SK-N-SH treated with all-trans-retinoic acid at 6 μM for 48 hours (cell line): ENCODE data around the gene CEMIP.

Experiments
- ATAC-seq: fragments of 200-7000 bp; cut with Tn5 transposase; 3 replicates; pipeline ENCODE4 v1.9.1; 2020; ENCODE audit warnings: mild to moderate bottlenecking, moderate library complexity
- ARNTL ChIP-seq: fragments of 450-650 bp; formaldehyde crosslinking; IDR thresholded peaks from 2 replicates; pipeline ENCODE4 v1.5.0; 2020; ENCODE audit warnings: low read depth, mild to moderate bottlenecking, moderate library complexity, borderline replicate concordance
- BACH2 ChIP-seq: fragments of 250-450 bp; sonication (Bioruptor Pico); IDR thresholded peaks from 2 replicates; pipeline ENCODE4 v1.9.0; 2021; ENCODE audit warnings: mild to moderate bottlenecking, borderline replicate concordance
- CSDC2 ChIP-seq: fragments of 250-450 bp; sonication (Bioruptor Pico); IDR thresholded peaks from 2 replicates; pipeline ENCODE4 v1.5.0; 2020; ENCODE audit warnings: mild to moderate bottlenecking, moderate library complexity
- ESRRG ChIP-seq: fragments of 250-450 bp; sonication (Bioruptor Pico); IDR thresholded peaks from 2 replicates; pipeline ENCODE4 v1.6.1; 2021; ENCODE audit warnings: mild to moderate bottlenecking
- GLIS3 ChIP-seq: fragments of 250-450 bp; sonication (Bioruptor Pico); IDR thresholded peaks from 2 replicates; pipeline ENCODE4 v1.5.0; 2020; ENCODE audit warnings: mild to moderate bottlenecking, moderate library complexity
- ISL1 ChIP-seq: fragments of 250-450 bp; sonication (Bioruptor Pico); IDR thresholded peaks from 2 replicates; pipeline ENCODE4 v2.1.2; 2022; ENCODE audit warnings: mild to moderate bottlenecking, moderate library complexity
- OSR1 ChIP-seq: fragments of 250-450 bp; sonication (Bioruptor Pico); IDR thresholded peaks from 2 replicates; pipeline ENCODE4 v1.8.0; 2022; ENCODE audit warnings: moderate library complexity, mild to moderate bottlenecking, inconsistent platforms
- PPARA ChIP-seq: fragments of 250-450 bp; sonication (Bioruptor Pico); IDR thresholded peaks from 2 replicates; pipeline ENCODE4 v1.5.0; 2020; ENCODE audit warnings: mild to moderate bottlenecking, borderline replicate concordance
- RARB ChIP-seq: fragments of 250-450 bp; sonication (Bioruptor Pico); IDR thresholded peaks from 2 replicates; pipeline ENCODE4 v1.8.0; 2021; ENCODE audit warnings: mild to moderate bottlenecking, moderate library complexity
- SNAI2 ChIP-seq: fragments of 250-450 bp; sonication (Bioruptor Pico); IDR thresholded peaks from 2 replicates; pipeline ENCODE4 v1.5.0; 2020; ENCODE audit warnings: mild to moderate bottlenecking, moderate library complexity
- TCF4 ChIP-seq: fragments of 250-450 bp; sonication (Bioruptor Pico); IDR thresholded peaks from 2 replicates; pipeline ENCODE4 v1.8.0; 2021; ENCODE audit warnings: mild to moderate bottlenecking, moderate library complexity, borderline replicate concordance
- ZC3H10 ChIP-seq: fragments of 250-450 bp; sonication (Bioruptor Pico); IDR thresholded peaks from 2 replicates; pipeline ENCODE4 v1.5.1; 2021; ENCODE audit warnings: mild to moderate bottlenecking, moderate library complexity
- ZFP3 ChIP-seq: fragments of 250-450 bp; sonication (Bioruptor Pico); IDR thresholded peaks from 2 replicates; pipeline ENCODE4 v1.5.0; 2020; ENCODE audit warnings: mild to moderate bottlenecking, moderate library complexity
- ZFP30 ChIP-seq: fragments of 450-650 bp; formaldehyde crosslinking; IDR thresholded peaks from 2 replicates; pipeline ENCODE4 v1.5.0; 2022; ENCODE audit warnings: mild to moderate bottlenecking, moderate library complexity
- ZNF565 ChIP-seq: fragments of 450-650 bp; formaldehyde crosslinking; conservative IDR thresholded peaks from 2 replicates; pipeline ENCODE4 v1.5.0; 2020; ENCODE audit warnings: low read depth, mild to moderate bottlenecking, moderate library complexity
- ZNF70 ChIP-seq: fragments of 450-650 bp; formaldehyde crosslinking; IDR thresholded peaks from 2 replicates; pipeline ENCODE4 v1.5.0; 2020; ENCODE audit warnings: mild to moderate bottlenecking, moderate library complexity
- ZNF8 ChIP-seq: fragments of 450-650 bp; formaldehyde crosslinking; IDR thresholded peaks from 2 replicates; pipeline ENCODE4 v1.5.0; 2020; ENCODE audit warnings: mild to moderate bottlenecking, moderate library complexity
- TF ChIP-seq, protein P1 (sequence below): fragments of 250-450 bp; sonication (Bioruptor Pico); IDR thresholded peaks from 2 replicates; pipeline ENCODE4 v1.8.0; 2021; ENCODE audit warnings: low read depth, mild to moderate bottlenecking, moderate library complexity, borderline replicate concordance
- TF ChIP-seq, protein P2 (sequence below): fragments of 250-450 bp; sonication (Bioruptor Pico); IDR thresholded peaks from 2 replicates; pipeline ENCODE4 v1.5.1; 2021; ENCODE audit warnings: mild to moderate bottlenecking, moderate library complexity
- TF ChIP-seq, protein P3 (sequence below): fragments of 250-450 bp; sonication (Bioruptor Pico); IDR thresholded peaks from 2 replicates; pipeline ENCODE4 v1.8.0; 2020; ENCODE audit warnings: mild to moderate bottlenecking, moderate library complexity, borderline replicate concordance
- TF ChIP-seq, protein P4 (sequence below): fragments of 250-450 bp; sonication (Bioruptor Pico); IDR thresholded peaks from 2 replicates; pipeline ENCODE4 v1.5.1; 2020; ENCODE audit warnings: low read depth, mild to moderate bottlenecking, moderate library complexity

The CEMIP gene

DNA sequence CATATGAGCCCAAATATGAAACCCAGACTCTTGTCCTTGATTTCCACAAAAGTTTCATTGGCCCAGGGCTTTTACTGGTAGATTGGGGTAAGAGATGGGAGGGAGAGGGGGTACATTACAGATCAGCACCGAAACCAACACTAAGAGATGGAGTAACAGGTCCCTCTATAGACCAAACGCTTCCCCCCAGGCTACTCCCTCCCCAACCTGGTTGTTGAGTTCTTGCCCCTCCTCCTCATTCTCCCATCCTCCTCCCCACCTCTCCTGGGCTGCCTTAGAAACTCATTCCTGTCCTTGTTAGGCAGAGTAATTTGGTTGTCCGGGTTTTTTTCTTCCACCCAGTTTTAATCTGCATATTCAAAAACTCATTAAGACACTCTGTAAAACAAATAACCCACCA, 136.3 kb downstream of the CEMIP start:
- no peak for ATAC-seq
- TF ChIP-seq ZFP3 (CRISPR knock-in tag) (no peak), ISL1 (no peak), SNAI2 (CRISPR knock-in tag) (no peak), ZNF565 (CRISPR knock-in tag) (no peak)

DNA sequence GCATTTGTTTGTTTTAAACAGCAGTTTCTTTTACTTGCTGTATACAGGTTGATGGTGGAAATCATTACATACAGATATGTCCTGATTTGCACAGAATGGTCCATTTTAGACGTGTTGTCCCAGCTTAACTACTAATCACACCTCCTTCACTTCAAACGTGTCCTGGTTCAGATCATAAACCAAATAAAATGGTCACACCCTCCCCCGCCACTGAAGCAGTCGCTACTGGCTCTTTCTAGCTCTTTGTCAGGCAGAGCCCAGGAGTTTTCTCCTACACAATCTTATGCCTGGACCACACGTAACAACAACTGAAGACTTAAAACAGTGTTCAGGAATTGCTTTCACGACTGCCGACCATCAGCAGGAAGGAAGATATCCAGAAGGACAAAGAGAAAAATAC, 136.9 kb downstream of the CEMIP start:
- ATAC-seq: no peak

DNA sequence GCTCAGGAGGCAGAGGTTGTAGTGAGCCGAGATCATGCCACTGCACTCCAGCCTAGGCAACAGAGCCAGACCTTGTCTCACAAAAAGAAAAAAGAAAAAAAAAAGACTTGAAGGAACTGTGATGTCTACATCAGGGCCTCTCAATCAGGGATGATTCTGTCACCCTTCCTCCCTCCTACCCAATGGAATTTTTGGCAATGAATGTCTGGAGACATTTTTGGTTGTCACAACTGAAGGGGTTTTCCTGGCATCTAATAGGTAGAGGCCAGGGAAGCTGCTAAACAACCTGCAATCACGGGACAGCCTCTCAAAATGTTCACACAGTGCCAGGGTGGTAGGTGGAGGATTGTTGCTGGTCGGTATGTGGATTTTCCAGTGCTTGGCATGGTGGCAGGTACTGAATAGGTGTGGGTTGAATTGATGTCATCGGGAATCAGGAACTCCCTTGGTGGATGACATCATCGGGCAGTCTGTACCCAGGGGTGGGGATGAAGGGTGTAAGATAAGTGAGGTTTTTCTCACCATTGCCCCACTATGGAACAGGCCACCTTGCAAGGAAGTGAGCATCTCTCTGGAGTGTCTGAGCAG, 139.1 kb downstream of the CEMIP start:
- TF ChIP-seq ARNTL: no peak
- TF ChIP-seq RARB: no peak
- TF ChIP-seq CSDC2 (CRISPR knock-in tag): no peak
- no peak for TF ChIP-seq ZC3H10
- TF ChIP-seq GLIS3 (CRISPR knock-in tag): no peak
- TF ChIP-seq ESRRG: no peak
- TF ChIP-seq, protein P1, sequence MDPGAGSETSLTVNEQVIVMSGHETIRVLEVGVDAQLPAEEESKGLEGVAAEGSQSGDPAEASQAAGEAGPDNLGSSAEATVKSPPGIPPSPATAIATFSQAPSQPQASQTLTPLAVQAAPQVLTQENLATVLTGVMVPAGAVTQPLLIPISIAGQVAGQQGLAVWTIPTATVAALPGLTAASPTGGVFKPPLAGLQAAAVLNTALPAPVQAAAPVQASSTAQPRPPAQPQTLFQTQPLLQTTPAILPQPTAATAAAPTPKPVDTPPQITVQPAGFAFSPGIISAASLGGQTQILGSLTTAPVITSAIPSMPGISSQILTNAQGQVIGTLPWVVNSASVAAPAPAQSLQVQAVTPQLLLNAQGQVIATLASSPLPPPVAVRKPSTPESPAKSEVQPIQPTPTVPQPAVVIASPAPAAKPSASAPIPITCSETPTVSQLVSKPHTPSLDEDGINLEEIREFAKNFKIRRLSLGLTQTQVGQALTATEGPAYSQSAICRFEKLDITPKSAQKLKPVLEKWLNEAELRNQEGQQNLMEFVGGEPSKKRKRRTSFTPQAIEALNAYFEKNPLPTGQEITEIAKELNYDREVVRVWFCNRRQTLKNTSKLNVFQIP: no peak
- TF ChIP-seq, protein P2, sequence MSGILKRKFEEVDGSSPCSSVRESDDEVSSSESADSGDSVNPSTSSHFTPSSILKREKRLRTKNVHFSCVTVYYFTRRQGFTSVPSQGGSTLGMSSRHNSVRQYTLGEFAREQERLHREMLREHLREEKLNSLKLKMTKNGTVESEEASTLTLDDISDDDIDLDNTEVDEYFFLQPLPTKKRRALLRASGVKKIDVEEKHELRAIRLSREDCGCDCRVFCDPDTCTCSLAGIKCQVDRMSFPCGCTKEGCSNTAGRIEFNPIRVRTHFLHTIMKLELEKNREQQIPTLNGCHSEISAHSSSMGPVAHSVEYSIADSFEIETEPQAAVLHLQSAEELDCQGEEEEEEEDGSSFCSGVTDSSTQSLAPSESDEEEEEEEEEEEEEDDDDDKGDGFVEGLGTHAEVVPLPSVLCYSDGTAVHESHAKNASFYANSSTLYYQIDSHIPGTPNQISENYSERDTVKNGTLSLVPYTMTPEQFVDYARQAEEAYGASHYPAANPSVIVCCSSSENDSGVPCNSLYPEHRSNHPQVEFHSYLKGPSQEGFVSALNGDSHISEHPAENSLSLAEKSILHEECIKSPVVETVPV (CRISPR knock-in tag): no peak
- no peak for TF ChIP-seq ISL1
- TF ChIP-seq, all 23 proteins: peak for 0
- no peak for ATAC-seq

More for the DNA sequence above, 136.9 kb downstream of the CEMIP start:
- no peak for TF ChIP-seq TCF4

DNA sequence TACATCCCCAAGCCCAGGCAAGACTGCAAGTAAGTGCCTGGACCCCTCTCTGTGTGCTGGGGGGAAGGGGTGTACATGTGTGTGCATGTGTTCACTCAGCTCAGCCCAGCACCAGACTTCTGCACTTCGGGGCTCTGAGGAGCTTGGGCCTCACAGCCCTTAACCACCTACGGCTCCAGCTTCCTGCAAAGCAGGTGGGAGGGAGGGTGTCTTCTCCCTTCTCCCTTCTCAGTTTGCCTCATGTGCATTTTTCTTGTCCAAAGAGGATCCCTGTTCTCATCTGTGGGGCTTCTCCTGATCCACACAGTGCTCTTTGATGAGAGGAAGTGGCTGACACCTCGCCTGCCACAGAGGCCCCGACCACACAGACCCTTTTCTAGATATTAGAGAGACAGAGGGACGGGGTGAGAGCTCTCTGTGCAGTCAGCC, 141.1 kb downstream of the CEMIP start:
- TF ChIP-seq, protein P2 (CRISPR knock-in tag): no peak
- ATAC-seq: no peak

DNA sequence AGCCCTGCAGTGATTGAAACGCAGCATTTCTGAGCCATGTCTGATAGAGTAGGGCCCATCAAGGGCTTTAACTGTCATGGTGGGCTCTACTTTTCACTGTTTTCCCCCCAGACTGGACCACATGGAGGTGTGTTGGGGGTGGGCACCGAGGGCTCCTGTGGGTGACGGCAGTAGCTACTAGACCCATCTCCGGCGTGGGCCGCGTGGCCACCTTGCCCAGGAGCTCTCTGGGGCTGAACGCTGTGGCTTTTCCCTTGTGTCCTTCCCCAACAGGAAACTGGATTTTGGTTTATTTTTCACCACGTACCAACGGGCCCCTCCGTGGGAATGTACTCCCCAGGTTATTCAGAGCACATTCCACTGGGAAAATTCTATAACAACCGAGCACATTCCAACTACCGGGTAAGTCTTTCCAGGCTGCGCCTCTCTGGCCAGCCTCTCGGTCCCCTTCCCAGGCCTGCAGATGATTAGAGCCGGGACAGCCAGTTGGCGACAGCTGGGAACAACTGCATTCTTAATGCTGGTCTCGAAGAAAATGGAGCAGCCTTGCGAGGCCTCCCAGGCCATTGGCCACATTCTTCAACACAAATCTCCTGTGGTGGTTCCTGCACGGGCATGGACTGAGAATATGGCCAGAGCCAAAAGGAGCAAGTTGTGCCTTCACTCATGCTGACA, 142.7 kb downstream of the CEMIP start:
- TF ChIP-seq, protein P2 (CRISPR knock-in tag): no peak
- no peak for TF ChIP-seq ZNF565 (CRISPR knock-in tag)
- TF ChIP-seq RARB: no peak
- TF ChIP-seq, protein P3, sequence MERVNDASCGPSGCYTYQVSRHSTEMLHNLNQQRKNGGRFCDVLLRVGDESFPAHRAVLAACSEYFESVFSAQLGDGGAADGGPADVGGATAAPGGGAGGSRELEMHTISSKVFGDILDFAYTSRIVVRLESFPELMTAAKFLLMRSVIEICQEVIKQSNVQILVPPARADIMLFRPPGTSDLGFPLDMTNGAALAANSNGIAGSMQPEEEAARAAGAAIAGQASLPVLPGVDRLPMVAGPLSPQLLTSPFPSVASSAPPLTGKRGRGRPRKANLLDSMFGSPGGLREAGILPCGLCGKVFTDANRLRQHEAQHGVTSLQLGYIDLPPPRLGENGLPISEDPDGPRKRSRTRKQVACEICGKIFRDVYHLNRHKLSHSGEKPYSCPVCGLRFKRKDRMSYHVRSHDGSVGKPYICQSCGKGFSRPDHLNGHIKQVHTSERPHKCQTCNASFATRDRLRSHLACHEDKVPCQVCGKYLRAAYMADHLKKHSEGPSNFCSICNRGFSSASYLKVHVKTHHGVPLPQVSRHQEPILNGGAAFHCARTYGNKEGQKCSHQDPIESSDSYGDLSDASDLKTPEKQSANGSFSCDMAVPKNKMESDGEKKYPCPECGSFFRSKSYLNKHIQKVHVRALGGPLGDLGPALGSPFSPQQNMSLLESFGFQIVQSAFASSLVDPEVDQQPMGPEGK (CRISPR knock-in tag): no peak
- TF ChIP-seq ZFP30 (CRISPR knock-in tag): no peak
- no peak for TF ChIP-seq ESRRG
- TF ChIP-seq ISL1: no peak
- TF ChIP-seq GLIS3 (CRISPR knock-in tag): no peak
- no peak for TF ChIP-seq TCF4
- TF ChIP-seq ZNF8 (CRISPR knock-in tag): no peak
- no peak for TF ChIP-seq ZC3H10
- TF ChIP-seq, protein P4, sequence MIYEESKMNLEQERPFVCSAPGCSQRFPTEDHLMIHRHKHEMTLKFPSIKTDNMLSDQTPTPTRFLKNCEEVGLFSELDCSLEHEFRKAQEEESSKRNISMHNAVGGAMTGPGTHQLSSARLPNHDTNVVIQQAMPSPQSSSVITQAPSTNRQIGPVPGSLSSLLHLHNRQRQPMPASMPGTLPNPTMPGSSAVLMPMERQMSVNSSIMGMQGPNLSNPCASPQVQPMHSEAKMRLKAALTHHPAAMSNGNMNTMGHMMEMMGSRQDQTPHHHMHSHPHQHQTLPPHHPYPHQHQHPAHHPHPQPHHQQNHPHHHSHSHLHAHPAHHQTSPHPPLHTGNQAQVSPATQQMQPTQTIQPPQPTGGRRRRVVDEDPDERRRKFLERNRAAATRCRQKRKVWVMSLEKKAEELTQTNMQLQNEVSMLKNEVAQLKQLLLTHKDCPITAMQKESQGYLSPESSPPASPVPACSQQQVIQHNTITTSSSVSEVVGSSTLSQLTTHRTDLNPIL (CRISPR knock-in tag): no peak
- TF ChIP-seq OSR1 (CRISPR knock-in tag): no peak
- TF ChIP-seq BACH2 (CRISPR knock-in tag): no peak
- no peak for TF ChIP-seq ARNTL
- TF ChIP-seq PPARA: no peak
- TF ChIP-seq ZFP3 (CRISPR knock-in tag): no peak
- TF ChIP-seq SNAI2 (CRISPR knock-in tag): no peak
- TF ChIP-seq ZNF70 (CRISPR knock-in tag): no peak
- TF ChIP-seq, all 23 proteins: peak for 0
- no peak for ATAC-seq
